Erythroblast (primary cell): ENCODE data around the gene EYS.

Experiments
- GATA1 ChIP-seq: IDR thresholded peaks from 2 replicates; pipeline ENCODE4 v1.6.1; 2011; ENCODE audit warnings: low read depth, mild to moderate bottlenecking, control low read depth, low read length, moderate library complexity
- POLR2A ChIP-seq: IDR thresholded peaks from 2 replicates; pipeline ENCODE4 v1.6.1; 2011; ENCODE audit warnings: mild to moderate bottlenecking, low read length

- no peak for TF ChIP-seq POLR2A
- TF ChIP-seq GATA1, result no peak
Measured at GRCh38 chr6:65448866-65449265, 258.2 kb downstream of the EYS start.
